Measurements from ENCODE around the gene FOXC1. TPM values are rescaled to one million over a fixed set of nuclear protein-coding genes. Genes with fewer than 3 reads are reported as not detected.

The FOXC1 gene
- polyA plus RNA-seq, 4 donors, result 52.6 to 96.5 (median 86.0) TPM

GRCh38 chr6:1610497-1611321, 994 bp downstream of the FOXC1 start:
- no peak for DNase-seq (ENCODE audit: low read depth in 4 of 4, low spot score in 3 of 4)

DNA sequence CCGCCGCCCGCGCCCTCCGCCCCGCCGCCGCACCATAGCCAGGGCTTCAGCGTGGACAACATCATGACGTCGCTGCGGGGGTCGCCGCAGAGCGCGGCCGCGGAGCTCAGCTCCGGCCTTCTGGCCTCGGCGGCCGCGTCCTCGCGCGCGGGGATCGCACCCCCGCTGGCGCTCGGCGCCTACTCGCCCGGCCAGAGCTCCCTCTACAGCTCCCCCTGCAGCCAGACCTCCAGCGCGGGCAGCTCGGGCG, 1.5 kb downstream of the FOXC1 start:
- DNase-seq (ENCODE audit: low read depth in 4 of 4, low spot score in 3 of 4), result no peak

GRCh38 chr6:1611572-1612298, 2.0 kb downstream of the FOXC1 start:
- DNase-seq (ENCODE audit: low read depth in 4 of 4, low spot score in 3 of 4), result no peak

- DNase-seq (ENCODE audit: low read depth in 4 of 4, low spot score in 3 of 4), result no peak
These were observed 2.7 kb downstream of the FOXC1 start for GRCh38 chr6:1612299-1612973.

GRCh38 chr6:1612974-1613306, 3.2 kb downstream of the FOXC1 start:
- DNase-seq (ENCODE audit: low read depth in 4 of 4, low spot score in 3 of 4), result no peak

DNA sequence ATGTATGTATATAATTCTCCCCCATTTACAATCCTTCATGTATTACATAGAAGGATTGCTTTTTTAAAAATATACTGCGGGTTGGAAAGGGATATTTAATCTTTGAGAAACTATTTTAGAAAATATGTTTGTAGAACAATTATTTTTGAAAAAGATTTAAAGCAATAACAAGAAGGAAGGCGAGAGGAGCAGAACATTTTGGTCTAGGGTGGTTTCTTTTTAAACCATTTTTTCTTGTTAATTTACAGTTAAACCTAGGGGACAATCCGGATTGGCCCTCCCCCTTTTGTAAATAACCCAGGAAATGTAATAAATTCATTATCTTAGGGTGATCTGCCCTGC, 3.6 kb downstream of the FOXC1 start:
- DNase-seq (ENCODE audit: low read depth in 4 of 4, low spot score in 3 of 4), result no peak

DNA sequence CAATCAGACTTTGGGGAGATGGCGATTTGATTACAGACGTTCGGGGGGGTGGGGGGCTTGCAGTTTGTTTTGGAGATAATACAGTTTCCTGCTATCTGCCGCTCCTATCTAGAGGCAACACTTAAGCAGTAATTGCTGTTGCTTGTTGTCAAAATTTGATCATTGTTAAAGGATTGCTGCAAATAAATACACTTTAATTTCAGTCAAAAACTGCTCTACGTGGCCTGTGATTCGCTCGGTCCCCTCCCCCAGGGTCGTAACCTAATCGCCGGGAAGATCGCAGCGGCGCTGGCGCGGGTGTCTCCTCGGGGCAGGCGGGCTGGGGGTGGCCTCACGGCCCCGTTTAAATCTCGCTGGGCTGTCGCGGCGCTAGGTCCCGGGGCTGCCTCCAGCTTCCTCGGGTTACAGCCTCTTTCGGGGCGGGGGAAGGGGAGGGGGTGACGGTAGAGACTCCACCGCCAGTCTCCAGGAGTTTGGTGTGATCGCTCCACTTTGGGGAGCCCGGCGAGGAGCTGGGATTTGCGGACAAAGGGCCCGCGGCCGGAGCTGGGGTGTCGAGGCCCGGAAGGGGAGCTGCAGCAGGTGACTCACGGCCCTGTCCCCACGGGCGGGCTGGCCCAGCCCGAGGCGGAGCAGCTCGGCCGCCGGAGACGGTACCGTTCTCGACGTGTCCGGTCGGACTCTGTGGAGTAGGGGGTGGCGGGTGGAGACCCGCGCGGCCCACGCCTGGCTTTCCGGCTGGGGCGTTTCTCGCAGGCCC, 4.2 kb downstream of the FOXC1 start:
- DNase-seq (ENCODE audit: low read depth in 4 of 4, low spot score in 3 of 4), result no peak

GRCh38 chr6:1614448-1615150, 4.9 kb downstream of the FOXC1 start:
- no peak for DNase-seq (ENCODE audit: low read depth in 4 of 4, low spot score in 3 of 4)

DNA sequence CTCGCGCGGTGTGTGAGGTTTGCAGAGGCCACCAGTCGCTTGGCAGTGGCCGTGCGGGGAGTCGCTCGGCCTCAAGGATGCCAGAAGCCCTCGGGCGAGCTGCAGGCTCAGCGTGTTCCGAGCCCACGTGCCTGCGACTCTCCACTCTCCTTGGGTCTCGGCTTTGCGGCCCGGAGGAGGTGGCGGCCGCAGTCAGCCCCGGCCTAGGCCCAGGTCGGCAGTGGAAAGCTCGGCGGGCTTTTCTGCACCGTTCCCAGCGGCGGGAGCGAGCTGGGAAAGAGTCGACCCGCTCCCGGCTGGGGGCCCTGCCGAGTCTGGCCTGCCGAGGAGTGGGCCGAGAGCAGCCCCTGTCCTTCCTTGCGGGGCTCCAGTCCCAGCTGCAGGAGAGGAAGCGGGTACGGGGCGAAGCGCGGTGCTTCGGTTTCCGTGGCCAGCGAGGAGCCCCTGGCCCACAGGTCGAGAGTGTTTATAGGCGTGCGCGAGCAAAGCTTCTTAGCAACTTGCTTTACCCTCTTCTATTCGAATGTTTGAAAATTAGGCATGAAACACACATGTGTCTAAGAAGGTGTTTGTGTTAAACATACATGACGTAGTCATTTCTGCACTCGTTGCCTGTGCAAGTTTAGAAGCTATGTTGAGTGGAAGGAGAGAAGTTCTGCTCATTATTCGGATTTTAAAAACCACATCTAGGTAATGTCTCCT, 5.6 kb downstream of the FOXC1 start:
- DNase-seq (ENCODE audit: low read depth in 4 of 4, low spot score in 3 of 4), result no peak

- DNase-seq (ENCODE audit: low read depth in 4 of 4, low spot score in 3 of 4), result no peak
These were observed 6.2 kb downstream of the FOXC1 start for GRCh38 chr6:1615853-1616420.

DNA sequence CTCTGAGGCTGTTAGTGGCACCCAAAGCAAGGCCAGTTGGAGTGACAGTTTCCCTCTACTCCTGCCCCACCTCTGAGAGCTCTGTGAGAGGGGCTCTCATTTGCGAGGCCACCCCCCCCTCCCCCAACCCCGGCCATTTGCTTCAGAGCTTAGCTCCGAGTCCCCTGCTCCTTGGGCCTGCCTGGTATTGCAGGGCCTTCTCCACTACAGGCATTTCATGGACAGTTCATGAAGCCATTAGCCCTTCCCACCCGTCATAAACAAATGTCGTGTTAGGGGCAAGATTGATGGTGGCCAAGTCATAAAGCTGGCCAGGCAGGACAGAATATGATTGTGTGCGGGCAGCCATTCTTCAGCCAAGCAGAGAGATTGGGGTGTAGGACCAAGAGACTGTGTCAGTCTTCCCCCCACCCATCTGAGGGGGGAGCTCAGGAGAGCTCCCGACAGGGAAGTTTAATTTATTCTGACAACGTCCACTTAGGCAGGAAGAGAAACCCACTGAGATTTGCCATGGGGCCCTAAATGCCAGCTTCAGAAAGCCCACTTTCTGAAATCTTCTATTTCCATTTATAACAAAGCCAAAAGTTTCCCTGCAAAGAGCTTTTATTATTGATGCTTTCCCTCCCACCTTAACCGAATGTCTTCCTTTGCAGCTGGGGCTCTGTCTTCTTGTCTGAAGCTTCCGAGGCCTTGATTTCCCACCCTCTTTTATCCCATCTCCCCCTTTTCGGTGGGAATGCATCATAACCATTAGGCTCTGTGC, 7.2 kb downstream of the FOXC1 start:
- no peak for DNase-seq (ENCODE audit: low read depth in 4 of 4, low spot score in 3 of 4)

GRCh38 chr6:1617466-1618310, 8.0 kb downstream of the FOXC1 start:
- no peak for DNase-seq (ENCODE audit: low read depth in 4 of 4, low spot score in 3 of 4)

DNA sequence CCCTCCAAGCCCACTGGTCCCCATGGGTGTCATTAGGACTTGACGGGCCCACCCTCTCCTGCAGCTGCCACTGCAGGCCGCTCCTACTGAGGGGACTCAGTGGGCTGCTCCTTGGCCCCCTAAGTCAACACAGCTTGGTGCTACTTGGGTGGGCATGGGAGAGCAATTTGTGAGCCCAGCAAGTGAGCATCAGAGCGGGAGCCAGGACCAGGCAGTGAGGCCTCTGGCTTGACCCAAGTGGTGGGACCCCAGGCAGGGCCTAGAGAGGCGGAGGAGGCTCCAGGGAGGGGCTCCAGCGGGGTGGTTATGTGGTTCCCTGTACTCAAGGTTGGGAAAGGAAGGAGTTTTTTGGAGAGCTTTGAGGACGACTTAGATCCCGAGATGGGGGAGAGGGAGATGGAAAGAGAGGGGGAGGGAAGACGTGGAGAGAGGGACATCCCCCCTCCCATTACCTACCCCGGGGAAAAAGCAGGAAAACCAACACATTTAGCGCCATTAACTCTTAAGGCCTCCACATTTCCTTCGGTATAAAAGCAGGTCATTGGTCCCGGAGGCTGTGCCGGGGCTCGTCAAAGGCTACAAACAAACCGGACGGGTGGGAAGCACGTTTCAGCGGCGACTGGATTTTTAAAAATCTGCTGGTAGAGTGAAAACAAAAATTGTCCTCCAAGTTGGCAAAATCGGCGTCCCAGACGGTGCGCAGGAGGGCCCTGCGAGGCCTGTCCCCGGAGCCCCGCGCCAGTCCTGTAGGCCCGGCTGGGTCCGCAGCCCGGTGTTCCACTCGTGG, 8.8 kb downstream of the FOXC1 start:
- no peak for DNase-seq (ENCODE audit: low read depth in 4 of 4, low spot score in 3 of 4)

GRCh38 chr6:1619098-1619672, 9.5 kb downstream of the FOXC1 start:
- DNase-seq (ENCODE audit: low read depth in 4 of 4, low spot score in 3 of 4), result no peak

GRCh38 chr6:1619673-1620503, 10.2 kb downstream of the FOXC1 start:
- DNase-seq (ENCODE audit: low read depth in 4 of 4, low spot score in 3 of 4), result no peak

- DNase-seq (ENCODE audit: low read depth in 4 of 4, low spot score in 3 of 4), result no peak
These were observed 10.9 kb downstream of the FOXC1 start for GRCh38 chr6:1620504-1621069.
